IPS-18c (cell line): ENCODE data around the gene FADS6.

ENCODE experiments used
- H3K4me3 ChIP-seq: 2 replicates; pipeline ENCODE4 v1.7.0; 2013; ENCODE audit warnings: low read depth, mild to moderate bottlenecking, low read length, moderate library complexity; ENCODE audit not compliant: insufficient read depth
- H3K9me3 ChIP-seq: one replicate; pipeline ENCODE4 v1.6.1; 2013; ENCODE audit warnings: mild to moderate bottlenecking, low read length, moderate library complexity; ENCODE audit not compliant: control insufficient read depth, insufficient read depth

The FADS6 gene

DNA sequence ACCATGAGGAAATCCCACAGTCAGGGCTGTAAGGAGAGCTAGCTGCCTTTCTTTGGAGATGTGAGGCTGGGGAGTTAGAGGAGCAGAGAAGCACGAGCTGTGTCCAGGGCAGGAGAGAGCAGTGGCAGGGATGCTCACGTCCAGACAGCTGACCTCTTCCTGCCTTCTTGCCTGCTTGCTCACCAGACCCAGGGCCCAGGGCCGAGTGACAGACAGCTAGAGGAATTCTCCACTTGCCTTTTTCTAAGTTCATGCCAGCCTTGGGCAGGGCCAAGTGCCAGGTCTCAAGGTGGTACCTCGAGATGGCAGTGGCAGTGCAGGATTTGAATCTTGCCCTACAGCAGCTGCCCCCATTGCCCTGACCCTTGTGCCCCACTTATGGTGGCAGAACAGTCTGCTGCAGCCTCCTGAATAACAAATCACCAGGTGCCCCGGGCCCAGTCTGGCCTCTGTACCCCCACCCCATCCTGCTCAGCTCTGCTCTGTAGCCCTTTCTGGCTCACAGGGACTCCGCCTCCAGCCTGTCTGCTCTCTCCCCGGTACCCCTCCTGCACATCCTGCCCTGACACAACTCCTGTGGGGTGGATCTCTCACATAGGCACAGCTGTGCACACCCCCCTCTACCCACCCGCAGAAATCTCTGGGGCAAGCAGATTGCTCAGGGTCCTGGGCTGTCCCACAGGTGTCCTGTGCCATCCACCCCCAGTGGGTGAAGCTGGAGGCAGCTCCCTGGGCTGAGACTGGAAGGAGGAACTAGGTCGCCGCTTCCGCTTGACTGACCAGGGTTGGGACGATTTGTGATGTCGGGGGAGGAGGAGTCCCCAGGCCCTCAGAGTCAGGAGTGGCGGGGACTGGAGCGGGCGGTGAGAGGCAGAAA lies 59.7 kb downstream of the FADS6 start:
- no peak overlapping the region for H3K4me3 ChIP-seq

GRCh38 chr17:74832421-74832820 lies 61.0 kb downstream of the FADS6 start:
- H3K4me3 ChIP-seq: no peak overlapping the region

More for the DNA sequence above, 59.7 kb downstream of the FADS6 start:
- no peaks in the 10 kb centered on the region for H3K9me3 ChIP-seq

GRCh38 chr17:74831444-74832146 lies 61.8 kb downstream of the FADS6 start:
- Histone ChIP-seq H3K9me3 (no peaks in the 10 kb centered on the region), H3K4me3 (no peak overlapping the region)

More at GRCh38 chr17:74832421-74832820, 61.0 kb downstream of the FADS6 start:
- no peaks in the 10 kb centered on the region for H3K9me3 ChIP-seq

DNA sequence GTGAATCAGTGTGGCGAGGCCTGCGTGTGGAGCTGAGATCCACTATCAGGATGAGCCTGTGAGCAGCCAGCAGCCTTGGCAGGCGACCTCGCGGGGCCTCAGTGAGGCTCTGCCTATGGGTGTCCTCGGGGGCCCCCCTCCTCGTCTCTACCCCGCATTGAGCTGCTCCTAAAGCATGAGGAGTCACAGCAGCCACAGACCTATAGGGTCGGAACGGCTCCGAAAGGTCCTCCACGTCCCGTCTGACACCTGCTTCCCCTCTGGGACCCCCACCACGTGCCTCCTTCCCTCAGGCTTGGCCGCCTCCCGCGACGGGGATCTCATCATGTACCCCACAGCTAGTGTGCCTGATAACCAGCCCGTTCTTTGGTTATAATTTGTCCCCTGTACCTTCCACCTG lies 62.6 kb downstream of the FADS6 start:
- H3K4me3 ChIP-seq: no peak overlapping the region
- no peaks in the 10 kb centered on the region for H3K9me3 ChIP-seq

DNA sequence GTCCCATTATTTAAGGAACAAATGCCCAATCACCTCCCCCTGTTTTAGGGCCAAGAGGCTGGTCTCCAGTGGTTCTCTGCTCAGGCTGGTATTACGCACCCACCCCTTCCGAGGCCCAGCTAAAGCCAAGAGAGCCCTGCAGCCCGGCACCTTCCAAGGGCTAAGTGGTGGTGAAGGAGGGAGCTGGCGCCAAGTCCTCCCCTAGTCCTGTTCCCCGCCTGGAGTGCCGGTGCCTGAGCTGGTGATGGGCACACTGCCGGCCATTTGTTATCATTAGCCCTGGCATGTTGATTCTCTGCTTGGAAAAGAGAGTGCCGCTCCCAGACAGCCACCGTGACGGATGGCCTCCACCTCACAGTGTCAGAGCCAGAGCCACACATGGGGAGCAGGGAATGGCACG lies 65.6 kb downstream of the FADS6 start:
- Histone ChIP-seq H3K4me3 (no peak overlapping the region), H3K9me3 (no peaks in the 10 kb centered on the region)
